GM11168 (cell line): ENCODE data around the gene HEY2.
"Not testable (repeated sequence)": the region's sequence is repeated elsewhere in the genome, so short reads cannot be mapped to it uniquely, and the experiment has no call there.

ENCODE experiments used
- in situ Hi-C: fragments of 300-500 bp; cut with MboI; formaldehyde crosslinking; loops from one replicate; pipeline ENCODE4 v1.12.0; 2022; ENCODE audit warnings: low sequenced_read_pairs; ENCODE audit not compliant: unreplicated experiment

The HEY2 gene

DNA sequence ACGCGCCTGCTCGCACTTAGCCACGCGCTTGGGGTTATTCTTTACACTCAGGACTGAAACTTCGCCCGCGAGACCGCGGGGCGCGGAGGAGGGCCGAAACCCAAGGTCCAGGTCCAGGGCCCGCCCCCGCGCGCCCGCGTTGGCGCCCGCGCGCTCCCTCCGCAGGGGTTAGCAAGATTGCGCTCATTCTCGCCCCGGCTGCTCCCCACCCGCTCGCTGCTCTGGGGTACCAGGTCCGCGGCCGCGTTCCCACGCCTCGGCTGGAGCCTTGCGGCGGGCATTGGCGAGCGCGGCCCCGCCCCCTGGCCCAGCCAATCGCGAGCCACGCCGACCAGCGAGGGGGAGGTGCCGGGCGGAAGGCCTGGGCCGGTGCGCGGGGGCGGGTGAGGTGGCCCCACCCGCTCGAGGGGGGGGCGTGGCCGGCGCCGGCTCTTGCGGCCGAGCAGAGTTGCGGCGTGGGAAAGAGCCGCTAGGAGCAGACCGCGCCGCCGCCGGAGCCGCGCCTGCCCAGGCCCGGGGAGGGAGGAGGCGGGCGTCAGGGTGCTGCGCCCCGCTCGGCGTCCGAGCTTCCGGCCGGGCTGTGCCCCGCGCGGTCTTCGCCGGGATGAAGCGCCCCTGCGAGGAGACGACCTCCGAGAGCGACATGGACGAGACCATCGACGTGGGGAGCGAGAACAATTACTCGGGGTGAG, at the start of gene HEY2:
Gene HEY2, plus strand, starts transcription at position 460 of the 692 bp plus-strand sequence. Its CDS starts 145 bp downstream, at position 605.
- in situ Hi-C loops = no loop called here

DNA sequence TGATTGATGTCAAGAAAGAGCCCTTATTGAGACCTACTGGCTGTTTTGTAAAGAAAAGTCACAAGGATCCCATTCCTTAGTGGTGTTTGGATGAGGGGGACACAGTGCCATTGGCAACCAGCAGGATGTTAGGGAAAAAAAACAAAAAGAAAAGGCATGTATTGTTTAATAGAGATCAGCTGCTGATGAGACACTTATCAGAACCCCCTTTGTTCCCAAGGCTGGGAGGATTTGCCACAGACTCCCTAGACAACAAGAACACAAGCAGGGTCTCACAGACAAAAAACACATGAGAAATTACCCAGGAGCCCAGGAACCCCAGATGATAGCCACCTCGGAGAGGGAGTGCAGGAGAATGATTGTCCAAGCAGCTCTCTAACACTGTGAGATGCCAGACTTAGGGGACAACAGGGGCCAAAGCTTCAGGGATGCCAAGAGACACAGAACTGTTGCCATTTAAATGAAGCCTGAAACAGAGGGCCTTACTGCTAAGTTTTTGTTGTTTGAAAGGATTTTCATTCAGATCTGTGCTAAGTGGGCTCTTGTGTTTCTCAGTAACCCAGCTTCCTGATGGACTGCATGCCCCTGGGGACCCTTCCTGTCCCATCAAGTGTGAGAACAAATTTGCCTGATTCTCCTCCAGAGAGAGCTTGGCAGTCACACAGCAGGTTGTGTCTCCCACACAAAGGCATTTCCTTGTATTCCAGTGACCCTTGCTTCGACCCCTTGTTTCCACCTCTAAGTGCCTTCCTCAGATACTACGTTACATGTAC, 48.7 kb upstream of the HEY2 start:
- in situ Hi-C loops = no loop called here

DNA sequence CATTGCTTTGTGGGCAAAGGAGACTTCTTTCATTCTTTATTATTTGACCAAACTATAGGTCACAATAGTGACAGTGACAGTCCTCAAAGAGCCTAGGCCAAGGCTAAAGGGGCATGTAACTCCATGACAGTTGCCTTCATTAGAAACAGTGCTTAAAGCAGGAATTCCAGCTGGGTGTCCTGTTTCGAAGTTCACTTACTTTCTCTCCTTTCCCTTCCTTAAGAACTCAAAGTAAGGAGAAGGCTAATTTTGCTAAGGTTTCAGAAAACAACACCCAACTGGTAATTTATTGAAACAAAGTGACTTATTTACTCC, 48.1 kb upstream of the HEY2 start:
- in situ Hi-C loops = no loop called here

DNA sequence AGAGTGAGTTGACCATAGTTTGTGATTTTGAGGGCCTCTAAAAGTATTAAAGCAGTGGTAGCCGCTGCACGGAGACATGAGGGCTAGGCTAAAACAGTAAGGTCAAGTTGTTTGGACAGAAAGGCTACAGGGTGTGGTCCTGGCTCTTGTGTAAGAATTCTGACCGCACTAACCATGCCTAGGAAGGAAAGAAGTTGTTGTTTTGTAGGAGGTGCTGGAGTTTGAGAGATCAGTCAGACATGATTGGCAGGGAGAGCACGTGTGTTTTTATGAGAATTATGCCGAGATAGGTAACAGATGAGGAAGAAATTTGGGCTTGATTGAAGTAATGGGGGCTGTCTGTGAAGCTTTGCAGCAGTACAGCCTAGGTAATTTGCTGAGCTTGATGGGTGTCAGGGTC, 45.5 kb upstream of the HEY2 start:
- in situ Hi-C loops = not testable (repeated sequence)

DNA sequence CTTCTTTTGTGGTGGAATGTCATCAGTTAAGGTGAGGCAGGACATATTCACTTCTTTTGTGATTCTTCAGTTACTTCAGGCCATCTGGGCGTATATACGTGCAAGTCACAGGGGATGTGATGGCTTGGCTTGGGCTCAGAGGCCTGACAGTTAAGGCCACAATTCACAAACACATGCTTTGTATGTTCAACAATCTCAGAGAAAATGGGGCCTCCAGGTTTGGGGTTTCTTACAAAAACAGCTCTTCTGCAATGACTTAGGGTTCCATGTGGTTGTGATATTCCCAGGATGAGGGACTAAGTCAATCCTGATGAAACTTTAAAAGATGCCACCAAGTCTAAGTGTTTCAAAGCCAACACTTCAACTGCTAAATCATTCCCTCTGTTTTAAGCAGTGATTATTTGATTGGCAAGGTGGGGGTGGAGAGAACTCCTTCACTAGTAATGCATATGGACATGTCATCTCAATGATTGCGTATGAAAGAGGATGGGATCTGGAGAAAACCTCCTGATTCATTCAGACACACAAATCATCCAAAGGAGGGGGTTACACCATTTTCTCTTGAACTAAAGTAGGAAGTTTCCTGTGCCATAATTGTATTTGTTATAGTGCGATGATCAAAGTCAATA, 41.7 kb upstream of the HEY2 start:
- in situ Hi-C loops = no loop called here

DNA sequence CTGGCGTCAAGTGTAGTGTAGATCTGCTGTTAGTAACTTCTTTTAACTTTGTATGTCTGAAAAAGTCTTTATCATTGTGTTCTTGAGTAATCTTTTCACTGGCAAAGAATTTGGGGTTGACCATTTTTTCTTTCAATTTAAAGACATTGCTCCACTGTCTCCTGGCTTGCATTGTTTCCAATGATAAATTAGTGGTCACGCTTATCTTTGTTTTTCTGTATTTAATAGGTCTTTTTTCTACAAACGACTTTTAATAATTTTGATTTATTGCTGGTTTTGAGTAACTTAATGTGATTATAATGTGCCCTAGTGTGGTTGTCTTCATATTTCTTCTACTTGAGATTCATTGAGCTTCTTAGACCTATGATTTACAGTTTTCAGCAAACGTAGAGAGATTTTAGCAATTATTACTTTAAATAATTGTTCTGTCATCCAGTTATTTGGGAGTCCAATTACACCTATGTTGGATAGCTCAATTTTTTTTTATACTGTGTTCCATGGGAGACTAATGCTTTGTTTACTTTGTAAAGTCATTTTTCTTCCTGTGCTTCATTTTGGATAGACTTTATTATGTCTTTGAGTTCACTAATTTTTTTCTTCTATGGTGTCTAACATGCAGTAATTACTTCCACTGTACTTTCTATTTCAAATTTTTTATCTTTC, 38.3 kb upstream of the HEY2 start:
- in situ Hi-C loops = no loop called here

DNA sequence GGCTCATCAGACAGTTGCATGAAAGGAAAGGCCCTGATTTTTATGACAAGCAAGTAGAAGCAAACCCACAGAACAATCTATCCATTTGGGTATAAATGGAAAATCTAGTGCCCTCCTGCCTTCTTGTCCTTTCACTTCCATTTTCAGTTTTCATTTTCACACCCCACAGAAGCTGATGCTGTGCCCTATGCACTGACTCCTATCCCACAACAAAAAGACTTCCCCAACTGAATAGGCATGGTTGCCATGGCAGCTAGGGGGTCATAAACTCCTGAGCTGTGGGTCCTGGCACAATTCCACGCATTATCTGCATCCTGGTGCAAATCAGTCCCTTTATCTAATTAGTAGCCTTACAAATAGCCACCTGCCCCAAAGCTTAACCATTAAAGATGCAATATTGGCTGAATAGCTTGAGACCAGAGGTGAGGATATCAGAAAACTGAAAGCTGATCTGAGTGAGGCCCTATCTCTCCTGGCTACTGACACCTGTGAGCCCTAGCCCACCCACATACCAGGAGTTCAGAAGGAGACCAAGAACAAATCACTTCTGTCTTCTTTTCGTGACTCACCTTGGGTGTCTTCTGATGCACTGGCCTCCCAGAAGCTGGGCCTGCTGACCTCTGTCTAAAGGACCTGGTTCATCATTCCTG, 34.9 kb upstream of the HEY2 start:
- in situ Hi-C loops = no loop called here

DNA sequence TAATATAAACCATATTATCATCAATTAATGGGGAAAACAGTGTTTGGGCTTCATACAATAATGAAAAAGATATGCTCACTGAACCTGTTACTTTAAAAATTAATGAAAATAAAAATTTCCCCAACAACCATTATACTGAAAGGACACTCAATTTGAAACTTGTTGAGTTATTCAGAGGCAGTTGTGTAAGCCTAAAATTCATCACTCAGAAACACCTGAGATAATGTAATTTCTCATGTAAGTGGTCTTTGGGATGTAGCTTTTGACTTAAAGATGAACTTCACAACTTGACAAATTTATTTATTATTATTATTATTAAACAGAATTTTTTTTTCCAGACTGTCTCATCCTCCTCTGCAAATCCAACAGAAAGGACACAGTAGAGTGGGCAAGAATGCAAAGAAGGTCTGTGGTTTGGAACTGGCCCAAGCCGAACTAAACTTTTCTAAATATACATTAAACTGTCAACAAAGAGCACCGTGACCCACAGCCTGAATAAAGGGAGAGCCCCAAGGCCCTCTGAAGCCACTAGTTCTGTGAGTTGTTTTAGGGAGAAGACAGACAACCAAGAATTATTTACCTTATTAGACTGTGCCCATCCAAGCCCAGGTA, 32.2 kb upstream of the HEY2 start:
- in situ Hi-C loops = no loop called here

DNA sequence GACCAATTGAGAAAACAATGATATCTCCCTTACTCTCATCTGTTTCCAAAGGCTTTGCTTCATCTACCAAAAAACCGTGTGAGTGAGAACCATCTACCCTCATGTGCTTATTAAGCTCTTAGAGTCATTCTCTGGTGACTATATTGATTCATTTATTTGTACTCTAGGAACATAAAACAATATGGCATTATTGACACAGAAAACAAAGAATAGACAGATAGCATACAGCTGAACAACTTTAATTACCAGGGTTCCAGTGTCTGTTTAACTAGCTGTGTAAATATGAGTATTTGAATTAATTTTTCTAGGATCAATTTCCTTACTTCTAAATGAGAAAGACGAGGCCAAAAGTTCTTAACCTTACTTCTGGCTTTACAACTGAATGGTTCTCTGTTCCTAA, 31.3 kb upstream of the HEY2 start:
- in situ Hi-C loops = no loop called here

DNA sequence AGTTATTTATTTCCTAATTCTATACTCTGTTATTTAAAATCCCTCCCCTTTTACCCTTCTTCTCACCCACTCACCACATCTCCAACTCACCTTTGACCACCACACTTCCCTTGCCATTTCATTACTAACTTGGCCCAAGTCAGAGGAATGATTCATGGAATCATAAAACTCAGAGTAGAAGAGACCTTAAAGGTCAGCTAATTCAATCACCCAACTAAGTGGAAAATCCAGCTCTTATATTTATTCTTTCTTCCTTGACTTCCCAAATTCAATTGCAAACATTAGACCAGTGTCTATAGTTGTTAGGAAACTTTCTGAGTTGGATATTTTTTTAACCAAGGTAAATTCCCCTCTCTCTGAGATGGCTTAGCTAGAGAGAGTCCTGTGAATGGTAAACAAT, 26.5 kb upstream of the HEY2 start:
- in situ Hi-C loops = no loop called here

DNA sequence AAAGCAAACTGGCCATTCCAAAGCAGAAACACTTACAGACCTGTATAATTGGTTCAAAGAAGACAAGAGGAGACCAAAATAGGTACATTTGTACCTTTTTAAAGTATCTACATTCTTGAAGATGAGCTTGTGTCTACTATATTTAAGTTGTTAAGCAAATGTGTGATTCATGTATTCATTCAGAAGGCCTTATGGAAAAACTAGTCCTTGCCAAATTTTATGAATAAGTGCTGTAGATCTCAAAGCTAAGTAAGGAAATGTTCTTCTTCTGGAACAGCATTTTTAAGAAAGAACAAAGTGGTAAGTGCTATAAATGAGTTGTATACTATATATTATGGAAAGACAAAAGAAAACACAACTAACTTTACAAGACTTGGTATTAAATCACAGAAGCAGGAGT, 22.2 kb upstream of the HEY2 start:
- in situ Hi-C loops = no loop called here

DNA sequence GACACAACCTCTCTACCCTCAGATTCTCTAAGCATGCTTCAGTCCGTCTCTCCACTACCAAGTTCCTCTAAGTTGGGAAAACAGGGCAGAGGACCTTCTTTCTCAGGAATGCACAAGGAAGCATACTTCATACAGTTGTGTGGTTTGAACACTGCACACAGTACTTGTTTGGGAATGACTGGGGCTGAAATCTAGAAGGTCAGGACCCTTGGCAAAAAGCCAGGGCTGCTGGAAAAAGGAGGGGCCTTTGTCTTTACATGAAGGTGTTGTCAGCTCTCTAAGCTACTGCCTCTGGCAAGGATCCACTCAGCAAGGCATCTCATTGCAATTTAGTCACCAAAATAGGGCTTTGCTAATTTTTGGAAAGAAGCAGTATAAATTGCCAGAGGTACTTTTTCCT, 20.7 kb upstream of the HEY2 start:
- in situ Hi-C loops = no loop called here

DNA sequence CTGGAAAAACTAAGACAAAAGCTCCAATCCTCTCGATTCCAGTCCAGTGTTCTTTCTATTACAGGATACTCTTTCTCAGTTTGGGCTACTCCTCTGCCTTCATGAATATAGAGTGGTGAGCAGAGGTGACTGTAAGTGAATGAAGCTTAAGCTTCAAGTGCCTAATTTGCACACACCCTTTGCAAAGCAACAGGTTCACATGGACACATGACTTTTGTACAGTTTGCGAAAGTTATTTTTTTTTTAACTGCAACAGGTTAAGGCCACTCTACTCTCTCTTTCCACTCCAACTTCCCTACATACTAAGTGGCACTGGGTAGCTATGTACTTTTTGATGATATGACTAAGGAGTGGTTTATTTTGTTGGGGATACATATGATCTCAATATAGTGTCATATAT, 19.4 kb upstream of the HEY2 start:
- in situ Hi-C loops = no loop called here

DNA sequence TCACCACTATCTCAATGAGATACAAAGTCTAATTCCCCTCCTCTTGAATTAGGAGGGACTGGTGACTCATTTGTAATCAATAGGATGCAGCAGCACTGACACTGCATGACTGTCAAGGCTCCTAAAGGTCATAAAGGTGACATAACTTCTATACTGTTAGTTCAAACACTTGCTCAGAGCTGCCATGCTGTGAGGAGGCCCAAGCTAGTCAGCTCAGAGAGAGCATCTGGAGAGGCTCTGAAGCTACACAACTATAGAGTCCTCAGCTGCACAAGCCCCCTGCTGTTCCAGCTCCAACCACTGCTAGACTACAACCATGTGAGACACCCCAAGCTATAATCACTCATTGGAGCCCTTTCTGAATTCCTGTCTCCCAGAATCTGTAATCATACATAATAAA, 17.0 kb upstream of the HEY2 start:
- in situ Hi-C loops = no loop called here

DNA sequence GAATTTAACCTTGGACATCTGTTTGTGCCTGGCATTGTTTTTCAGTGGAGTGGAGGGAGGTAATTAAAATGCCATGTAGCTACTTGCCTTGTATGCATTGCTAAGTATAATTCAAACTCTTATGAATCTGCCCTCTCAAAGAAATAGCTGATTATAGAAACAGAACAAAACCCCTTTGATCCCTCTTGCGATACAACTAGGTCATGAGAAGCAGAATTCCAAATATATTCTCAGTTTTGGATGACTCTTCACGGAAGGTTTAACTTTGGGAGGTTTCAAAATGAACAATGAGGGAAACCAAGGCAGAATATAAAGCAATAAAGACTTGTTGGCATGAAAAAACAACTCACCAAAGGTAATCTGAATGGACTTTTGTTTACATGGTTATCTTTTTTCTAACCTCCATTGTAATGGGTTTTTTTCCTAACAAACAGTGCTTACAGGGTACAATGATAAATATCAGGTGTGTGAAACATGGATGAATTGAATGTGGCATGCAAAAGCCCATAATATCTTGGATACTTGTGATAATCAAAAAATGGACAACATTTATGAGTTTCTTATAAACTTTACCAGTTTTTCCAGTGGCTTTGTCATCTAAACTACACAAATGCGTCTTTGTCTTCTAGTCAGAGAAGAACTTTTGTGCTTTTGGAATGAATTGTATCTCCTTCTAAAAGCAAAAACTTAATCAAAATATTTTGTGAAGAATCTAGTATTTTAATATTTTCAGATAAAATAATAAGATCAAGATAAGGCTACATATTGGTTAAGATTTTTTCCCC, 15.7 kb upstream of the HEY2 start:
- in situ Hi-C loops = no loop called here

DNA sequence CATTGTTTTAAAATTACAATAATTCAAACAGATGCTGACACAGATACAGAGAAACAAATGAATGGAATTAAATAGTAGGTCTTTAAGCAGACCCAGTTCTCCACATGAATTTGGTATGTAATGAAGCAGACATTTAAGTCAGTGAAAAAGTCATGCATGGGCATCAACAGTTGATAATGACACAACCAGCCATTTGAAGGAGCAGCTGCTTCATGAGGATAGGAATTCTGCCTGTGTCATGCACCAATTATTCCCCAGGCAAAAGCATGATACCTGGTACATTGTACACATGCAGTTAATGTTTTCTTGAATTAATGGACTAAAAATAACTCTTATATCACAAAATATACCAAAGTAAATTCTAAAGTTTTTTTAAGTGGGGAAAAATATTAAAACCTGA, 11.2 kb upstream of the HEY2 start:
- in situ Hi-C loops = no loop called here

DNA sequence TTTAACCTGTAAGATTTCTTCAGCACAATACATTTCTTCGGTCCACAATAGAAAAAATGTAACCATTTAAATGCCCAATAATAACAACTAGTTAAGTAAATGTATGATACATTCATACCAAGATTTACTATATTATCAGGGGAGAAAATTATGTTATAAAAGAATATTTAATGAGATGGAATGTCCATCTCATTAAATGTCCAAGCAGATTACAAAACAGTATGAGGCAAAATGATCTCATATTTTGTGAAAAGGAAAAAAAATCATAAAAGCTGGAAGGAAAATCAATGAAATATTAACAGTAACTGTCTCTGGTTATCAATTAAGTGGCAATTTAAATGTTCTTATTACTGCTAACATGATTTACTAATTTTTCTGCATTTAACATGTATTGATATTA, 10.1 kb upstream of the HEY2 start:
- in situ Hi-C loops = no loop called here

DNA sequence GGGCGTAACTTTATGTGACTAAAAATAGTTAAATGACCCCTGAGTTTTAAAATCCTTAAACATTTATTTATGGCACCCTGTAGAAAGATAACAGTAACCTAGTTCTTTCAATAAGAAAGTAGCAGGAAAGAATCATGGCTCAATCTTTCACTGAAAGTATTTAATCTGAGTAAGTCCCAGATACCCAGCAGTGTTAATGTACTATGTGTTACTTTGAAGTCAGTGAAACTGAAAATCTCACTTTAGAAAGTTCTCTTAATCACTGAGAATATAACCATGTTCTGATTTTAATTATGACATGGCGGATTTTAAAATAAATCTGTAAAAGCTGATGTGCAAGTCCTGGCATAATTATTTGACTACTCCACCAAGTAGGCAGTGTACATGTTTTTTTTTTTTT, 8.1 kb upstream of the HEY2 start:
- in situ Hi-C loops = no loop called here

DNA sequence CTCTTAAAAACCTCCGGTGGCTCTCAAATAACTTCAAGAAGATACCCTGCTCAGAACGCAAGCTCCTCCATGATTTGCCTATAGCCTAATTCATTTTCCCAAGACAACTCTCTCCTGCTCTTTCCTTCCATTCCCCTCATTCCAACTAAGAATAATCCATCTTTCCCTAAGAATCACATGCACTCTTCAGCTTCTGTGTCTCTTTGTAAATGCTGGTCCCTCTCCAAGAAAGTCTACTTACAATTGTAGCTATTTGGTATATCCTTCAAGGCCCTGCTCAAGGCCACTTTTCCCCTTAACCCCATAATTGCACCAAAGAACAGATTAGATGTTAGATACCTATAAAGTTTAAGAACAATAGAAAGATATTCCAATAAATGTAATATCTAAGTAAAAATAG, 7.4 kb upstream of the HEY2 start:
- in situ Hi-C loops = no loop called here
